ENCODE measurements around the gene SUMO4. TPM values are rescaled to one million over a fixed set of nuclear protein-coding genes. Genes with fewer than 3 reads are reported as not detected.

Gene SUMO4
- total and polyA plus RNA-seq, 2 of the 8 experiments (the other 6 are each of a cell fraction or from before 2014, with no cell fraction given): 0.09 to 1.3 TPM

Other genes starting within 250 kb of the SUMO4 start
- 57.4 and 63.0 TPM in 2 replicates for gene TAB2, start 82.5 kb upstream of the SUMO4 start, total RNA-seq (2021; fragmentation: NEBNext Ultra II Directional; extraction: Animal tissue kit (Norgen Biotek cat#: 25700))
- gene TAB2, start 82.5 kb upstream of the SUMO4 start, polyA plus RNA-seq (2011; rRNA removed): 26.2 and 40.4 TPM in 2 replicates
- 0.07 and 0.08 TPM in 2 replicates for gene ZC3H12D, start 84.8 kb downstream of the SUMO4 start, total RNA-seq (2021; fragmentation: NEBNext Ultra II Directional; extraction: Animal tissue kit (Norgen Biotek cat#: 25700))
- 0.05 TPM in 2 replicates for gene ZC3H12D, start 84.8 kb downstream of the SUMO4 start, polyA plus RNA-seq (2011; rRNA removed)
- gene PPIL4, start 145.8 kb downstream of the SUMO4 start, total RNA-seq (2021; fragmentation: NEBNext Ultra II Directional; extraction: Animal tissue kit (Norgen Biotek cat#: 25700)): 33.2 TPM in 2 replicates
- 1.1 and 2.0 TPM in 2 replicates for gene PPIL4, start 145.8 kb downstream of the SUMO4 start, polyA plus RNA-seq (2011; rRNA removed)
- 21.6 and 24.0 TPM in 2 replicates for gene GINM1, start 166.1 kb downstream of the SUMO4 start, total RNA-seq (2021; fragmentation: NEBNext Ultra II Directional; extraction: Animal tissue kit (Norgen Biotek cat#: 25700))
- 4.0 and 5.1 TPM in 2 replicates for gene GINM1, start 166.1 kb downstream of the SUMO4 start, polyA plus RNA-seq (2011; rRNA removed)
- 19.1 and 20.3 TPM in 2 replicates for gene KATNA1, start 248.5 kb downstream of the SUMO4 start, total RNA-seq (2021; fragmentation: NEBNext Ultra II Directional; extraction: Animal tissue kit (Norgen Biotek cat#: 25700))
- 7.3 and 7.6 TPM in 2 replicates for gene KATNA1, start 248.5 kb downstream of the SUMO4 start, polyA plus RNA-seq (2011; rRNA removed)

Measured in H1 (cell line).